Loucy (cell line): ENCODE results near the gene CCND1.

Source experiments
- CTCF ChIP-seq: fragments of 200-600 bp; sonication (generic); conservative IDR thresholded peaks from 2 replicates; pipeline ENCODE4 v1.5.1; 2014; ENCODE audit warnings: mild to moderate bottlenecking, antibody characterized with exemption, low read length
- EZH2phosphoT487 ChIP-seq: fragments of 200-600 bp; IDR thresholded peaks from 2 replicates; pipeline ENCODE4 v1.6.1; 2018; ENCODE audit warnings: antibody characterized with exemption, mild to moderate bottlenecking, moderate library complexity, borderline replicate concordance

- TF ChIP-seq CTCF (no peak), EZH2phosphoT487 (no peak)
These were observed 959 bp downstream of the CCND1 start for GRCh38 chr11:69641681-69642548.
